Caki2 (cell line): ENCODE data around the gene SHISAL1. TPM values are rescaled to one million over a fixed set of nuclear protein-coding genes. Genes with fewer than 3 reads are reported as not detected.

Source experiments
- DNase-seq: peaks from one replicate; pipeline ENCODE4 v3.0.0-alpha.2; 2015; ENCODE audit warnings: low read depth
- in situ Hi-C: cut with HindIII; loops from 2 replicates; pipeline ENCODE4 v1.10.0; 2016; ENCODE audit warnings: low sequenced_read_pairs, low pct_unique_long_range_greater_than_20kb, mixed read lengths
- total RNA-seq: library from RNA; depleted of rRNA; stranded (reverse); fragments of >200 nt; shearing (Covaris generic); gene quantifications from 2 replicates; pipeline ENCODE4 v1.2.3, GENCODE V29; 2014; ENCODE audit warnings: low replicate concordance; rRNA removed

The SHISAL1 gene
- 1.2 and 3.5 TPM in 2 replicates for total RNA-seq

DNA sequence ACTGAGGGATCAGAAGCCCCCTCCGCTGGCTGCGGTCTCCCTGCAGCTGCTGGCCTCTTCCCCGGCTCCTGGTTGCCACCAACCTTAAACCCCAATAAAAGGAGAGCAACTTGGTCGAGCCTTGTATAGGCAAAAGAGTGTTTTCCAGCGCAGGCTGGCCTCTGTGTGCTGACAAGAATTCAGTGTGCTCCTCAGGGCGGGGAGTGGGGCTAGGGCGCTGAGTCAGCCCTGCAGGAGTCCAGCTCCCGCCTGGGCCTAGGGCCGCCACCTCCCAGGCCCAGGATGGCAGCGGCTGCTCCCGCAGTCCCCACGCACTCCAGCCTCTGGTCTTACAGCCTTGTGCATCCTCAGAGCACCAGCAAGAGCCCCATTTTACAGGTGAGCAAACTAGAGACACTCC lies at the start of gene SHISAL1:
Gene SHISAL1 (minus strand): TSS at position 186 of the 400 bp plus-strand sequence. CDS start 12,006 bp downstream, outside the sequence.
- no peak for DNase-seq
- in situ Hi-C loops, result no loop called here

DNA sequence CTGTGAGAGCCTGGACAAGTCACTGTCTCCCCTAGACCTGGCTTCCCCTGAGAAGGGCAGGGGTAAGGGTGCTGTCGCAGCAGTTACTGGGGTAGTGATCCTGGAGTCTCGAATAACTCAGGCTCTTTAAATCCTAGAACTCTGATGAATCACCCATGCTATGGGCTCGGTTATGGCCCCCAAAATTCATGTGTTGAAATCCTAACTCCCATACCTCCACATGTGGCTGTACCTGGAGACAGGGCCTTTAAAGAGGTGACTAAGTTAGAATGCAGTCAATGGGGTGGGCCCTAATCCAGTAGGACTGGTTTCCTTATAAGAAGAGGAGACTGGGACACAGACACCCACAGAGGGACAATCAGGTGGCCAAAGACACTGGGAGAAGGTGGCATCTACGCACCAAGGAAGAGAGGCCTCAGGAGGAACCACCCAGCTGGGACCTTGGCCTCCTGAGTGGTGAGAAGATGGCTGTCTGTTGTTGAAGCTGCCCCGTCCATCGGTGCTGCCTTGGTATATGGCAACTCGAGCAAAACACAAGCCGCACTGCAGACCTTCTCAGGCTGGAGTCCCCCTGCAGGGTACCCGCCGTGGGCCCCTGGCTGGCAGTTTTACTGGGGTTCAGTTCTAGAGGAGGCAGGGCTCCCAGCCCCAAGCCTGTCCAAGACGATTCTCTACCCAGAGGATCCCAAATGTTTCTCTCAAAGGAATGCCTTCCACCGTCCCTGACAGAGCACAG lies 48.8 kb upstream of the SHISAL1 start:
- no peak for DNase-seq
- in situ Hi-C loops, result no loop called here

DNA sequence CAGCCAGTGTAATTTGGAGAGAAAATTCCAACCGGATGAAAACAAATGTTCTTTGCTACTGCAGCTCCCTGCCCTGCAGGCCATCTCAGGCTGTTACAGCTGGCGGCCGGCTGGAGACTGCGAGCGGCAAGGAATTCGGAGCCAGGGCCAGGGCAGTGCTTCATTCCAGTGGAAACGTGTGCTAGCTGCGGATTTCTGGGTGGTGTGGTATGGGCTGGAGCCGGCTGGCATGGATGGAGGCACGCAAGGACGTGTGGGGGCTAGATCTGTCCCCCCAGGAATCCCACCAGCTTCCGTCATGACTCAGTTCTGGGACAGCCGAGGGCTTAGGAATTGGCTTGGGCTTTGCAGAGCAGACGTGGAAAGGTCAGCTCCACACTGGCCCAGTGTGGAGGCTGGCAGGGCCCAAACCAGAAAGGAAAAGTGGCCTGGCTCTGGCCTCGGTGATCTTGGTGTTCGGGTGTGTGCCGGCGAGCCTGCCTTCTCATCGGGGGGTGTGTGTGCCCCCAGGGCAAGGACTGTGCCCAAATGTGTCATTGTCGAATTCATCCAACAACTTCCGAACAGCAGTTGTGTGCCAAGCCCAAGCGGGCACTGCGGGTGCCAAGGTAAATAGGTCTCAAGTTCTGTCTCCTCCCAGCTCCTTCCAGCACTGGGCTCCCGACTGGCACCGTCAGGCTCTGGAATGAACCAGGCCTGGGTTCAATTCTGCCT lies 48.1 kb upstream of the SHISAL1 start:
- in situ Hi-C loops, result no loop called here
- no peak for DNase-seq

DNA sequence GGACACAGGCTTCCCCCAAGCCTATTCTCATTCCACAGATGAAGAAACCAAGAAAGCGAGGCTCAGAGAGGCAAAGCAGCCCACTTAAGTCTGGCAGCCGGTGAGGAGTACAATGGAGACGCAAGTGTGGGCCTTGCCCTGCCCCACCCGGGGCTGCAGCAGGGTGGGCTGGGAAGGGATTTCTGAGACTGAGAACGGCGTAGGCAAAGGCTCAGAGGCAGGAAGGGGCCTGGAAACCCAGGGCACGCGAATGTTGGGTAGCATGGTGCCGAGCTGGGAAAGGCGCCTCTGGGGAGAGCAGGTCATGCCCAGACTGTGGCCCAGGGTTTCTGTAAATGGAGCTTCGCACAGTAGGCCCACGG lies 47.5 kb upstream of the SHISAL1 start:
- no peak for DNase-seq
- in situ Hi-C loops, result no loop called here

DNA sequence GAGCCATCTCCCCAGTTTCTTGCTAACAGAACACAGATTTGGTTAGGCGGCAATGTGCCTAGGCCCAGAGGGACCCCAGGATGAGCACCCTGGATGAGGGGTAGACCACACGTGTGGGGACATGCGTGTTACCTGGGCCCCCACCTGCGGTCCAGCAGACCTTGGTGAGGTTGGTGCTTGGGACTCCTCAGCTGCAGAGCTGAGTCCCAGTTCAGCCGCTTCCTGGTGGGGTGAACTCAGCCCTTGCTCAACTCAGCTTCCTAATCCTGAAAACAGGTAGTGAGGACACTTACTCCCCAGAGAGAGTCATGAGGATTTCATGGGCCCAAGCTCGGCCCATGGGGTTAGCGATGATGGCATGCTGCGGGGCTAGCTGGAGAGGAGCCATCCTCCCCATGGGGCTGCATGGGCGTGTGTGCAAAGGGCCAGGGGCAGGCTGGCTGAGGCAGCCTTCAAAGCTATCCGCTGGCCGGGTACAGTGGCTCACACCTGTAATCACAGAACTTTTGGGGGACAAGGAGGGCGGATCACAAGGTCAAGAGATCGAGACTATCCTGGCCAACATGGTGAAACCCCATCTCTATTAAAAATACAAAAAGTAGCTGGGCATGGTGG lies 46.9 kb upstream of the SHISAL1 start:
- no peak for DNase-seq
- in situ Hi-C loops, result no loop called here

DNA sequence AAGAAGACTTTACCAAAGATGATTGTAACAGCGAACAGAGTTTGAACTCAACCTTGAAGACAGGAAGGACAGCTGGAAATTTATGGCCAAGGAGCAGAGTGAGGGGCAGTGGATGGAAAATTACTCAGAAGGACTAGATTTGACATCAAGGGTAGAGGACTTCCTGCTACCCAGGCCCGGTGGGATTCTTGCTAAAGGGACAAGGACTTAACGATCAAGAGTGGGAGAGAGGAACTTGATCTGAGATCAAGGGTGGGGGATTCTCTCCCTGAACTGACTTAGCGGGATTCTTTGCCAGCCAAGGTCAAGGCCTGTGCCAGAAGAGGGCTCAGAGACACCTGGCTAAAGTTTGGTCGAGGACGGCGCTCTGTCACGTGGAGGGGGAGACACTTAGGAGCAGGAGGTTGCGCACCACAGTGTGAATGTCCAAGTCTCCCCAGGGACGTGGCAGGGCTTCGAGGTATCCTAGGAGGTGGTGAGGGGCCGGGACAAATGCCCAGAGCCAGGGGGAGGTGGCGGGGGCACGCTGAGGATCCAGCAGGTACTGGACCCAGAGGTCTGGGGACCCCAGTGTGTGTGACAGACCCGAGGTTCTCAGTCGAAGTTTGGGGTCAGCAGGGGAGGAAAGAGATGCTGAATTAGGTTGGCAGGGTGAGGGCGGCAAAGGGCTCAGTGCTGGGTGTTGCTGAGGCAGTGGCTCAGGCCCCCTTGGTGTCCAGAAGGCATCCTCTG lies 46.1 kb upstream of the SHISAL1 start:
- no peak for DNase-seq
- in situ Hi-C loops, result no loop called here

DNA sequence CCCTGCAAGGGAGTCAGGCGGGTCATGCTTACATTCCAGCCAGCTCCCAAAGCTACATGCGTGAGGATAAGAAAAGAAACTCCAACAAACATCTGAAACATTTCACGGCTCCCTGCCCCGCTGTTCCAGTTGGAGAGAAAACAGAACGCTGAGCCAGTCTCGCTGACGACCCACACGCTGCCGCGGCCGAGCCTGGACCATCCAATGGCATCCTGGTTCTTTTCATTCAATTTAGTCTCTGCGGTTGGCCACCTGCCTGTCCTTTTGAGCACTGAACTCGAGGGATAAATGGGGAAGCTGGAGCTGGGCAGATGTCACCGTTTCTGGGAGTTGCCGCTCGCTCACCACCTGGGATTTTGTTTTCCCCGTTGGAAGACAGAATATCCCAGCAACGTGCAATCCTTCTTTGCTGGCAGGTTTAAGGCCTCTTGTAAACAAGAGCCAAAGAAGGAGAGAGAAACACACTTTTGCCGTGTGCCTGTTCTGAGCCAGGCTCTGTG lies 45.3 kb upstream of the SHISAL1 start:
- DNase-seq, result no peak
- in situ Hi-C loops, result no loop called here

DNA sequence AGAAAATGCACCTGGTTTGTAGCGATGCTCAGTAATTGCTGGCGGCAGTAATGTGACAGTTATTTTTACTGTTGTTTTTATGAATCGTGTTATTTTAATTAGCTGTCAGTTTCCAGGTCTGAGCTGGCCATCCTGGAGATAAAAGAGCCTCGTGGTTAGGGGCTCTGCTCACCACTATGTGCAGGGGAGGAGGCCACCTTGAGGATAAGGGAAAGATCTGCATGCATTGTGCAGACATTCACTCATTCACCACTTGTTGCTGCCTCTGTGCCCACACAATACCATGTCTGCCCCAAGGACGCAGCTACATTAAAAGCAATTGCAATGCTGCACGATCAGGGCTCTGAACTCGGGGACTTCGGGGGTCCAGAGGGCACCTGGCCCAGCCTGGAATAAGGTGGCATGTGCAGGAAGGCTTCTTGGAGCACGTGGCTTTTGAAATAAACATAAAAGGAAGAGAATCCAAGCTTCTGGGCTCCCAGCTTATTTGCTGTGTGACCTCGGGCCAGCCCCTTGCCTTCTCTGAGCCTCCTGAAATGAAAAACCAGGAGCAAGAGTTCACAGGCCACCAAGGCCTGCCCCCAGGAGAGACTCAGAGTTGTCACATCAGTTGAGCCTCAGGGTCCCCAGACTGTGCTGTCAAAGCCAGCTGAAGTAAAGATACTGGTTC lies 44.7 kb upstream of the SHISAL1 start:
- DNase-seq, result no peak
- in situ Hi-C loops, result no loop called here

DNA sequence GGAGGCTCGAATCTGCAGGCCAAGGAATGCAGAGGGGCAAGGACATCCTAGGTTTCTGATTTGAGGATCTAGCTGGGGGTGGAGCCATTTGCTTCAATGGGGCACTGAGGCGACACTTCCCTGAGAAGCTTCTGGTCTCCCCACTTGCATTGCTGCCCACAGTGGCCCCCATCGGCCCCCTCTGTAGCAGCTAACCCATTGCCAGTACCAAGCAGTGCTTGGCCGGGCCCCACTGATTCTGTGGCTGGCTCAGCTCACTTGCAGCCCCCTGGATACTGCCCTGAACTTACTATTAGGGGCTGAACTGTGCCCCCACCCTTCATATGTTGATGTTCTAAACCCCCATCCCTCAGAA lies 42.9 kb upstream of the SHISAL1 start:
- in situ Hi-C loops, result no loop called here
- no peak for DNase-seq

DNA sequence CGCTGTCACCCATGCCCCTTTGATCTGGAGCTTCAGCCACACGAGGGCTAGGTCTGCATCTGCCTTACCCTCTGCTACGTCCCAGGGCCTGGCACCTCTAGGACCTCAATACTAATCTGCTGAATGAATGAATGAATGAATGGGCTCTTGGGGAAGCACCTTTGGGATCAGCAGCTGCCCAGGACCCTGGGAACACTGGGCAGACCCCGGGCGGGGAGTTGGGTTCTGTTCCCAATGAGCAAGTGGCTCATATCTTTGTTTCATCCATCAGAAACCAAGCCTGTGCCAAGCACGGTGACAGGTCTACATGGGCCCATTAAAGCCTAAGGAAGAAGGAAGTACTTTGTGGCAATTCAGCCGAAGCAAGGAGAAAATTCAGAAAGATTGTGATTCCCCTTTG lies 41.5 kb upstream of the SHISAL1 start:
- in situ Hi-C loops, result no loop called here
- no peak for DNase-seq

DNA sequence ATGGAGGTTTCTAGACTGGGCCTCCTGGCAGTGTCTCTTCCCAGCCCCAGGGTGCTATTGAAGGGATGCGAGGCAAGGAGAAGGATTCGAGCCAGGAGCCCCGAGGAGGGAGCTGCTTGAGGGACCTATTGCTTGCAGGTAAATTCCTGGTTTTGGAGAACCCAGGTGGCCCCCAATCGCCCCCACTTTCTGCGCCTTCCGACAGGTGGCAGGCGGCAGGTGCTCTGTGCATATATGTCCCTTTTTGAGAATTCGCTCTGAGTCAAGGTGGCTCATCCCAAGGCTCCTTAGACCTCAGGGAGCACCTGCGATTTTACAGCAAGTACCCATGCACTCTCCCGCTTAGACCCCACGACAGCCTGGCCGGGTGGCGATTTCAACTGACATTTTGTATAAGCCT lies 40.3 kb upstream of the SHISAL1 start:
- in situ Hi-C loops, result no loop called here
- no peak for DNase-seq

DNA sequence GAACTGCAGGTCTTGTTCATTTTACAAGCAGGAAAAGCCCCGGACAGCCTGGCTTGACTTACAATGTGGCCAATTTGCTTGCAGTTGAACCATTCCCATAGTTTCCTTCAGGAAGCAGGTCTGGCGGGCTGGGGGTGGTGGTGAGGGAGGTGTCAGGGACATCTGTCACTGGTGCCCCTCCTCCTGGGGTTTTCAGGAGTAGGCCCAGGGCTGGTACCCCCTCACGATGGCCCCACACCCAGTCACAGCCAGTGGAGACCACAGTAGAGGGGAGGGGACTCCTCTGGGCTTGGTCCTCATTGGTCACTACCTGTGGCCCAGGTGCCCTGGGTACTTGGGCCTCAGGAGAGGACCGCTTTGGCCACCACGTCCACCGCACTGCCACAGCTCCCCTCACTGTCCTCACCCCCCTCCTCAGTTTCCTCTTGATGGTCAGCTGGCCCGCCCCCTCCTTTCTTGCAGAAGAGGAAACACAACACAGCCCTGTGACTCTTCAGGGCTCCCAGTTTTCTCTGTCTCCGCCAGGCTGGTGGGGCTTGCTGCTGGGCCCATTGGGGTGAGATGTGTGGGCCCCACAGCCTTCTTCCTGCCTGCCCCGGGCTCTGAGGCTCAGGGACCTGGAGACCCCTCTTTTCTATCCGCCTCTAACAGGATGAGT lies 39.8 kb upstream of the SHISAL1 start:
- in situ Hi-C loops, result no loop called here
- no peak for DNase-seq

DNA sequence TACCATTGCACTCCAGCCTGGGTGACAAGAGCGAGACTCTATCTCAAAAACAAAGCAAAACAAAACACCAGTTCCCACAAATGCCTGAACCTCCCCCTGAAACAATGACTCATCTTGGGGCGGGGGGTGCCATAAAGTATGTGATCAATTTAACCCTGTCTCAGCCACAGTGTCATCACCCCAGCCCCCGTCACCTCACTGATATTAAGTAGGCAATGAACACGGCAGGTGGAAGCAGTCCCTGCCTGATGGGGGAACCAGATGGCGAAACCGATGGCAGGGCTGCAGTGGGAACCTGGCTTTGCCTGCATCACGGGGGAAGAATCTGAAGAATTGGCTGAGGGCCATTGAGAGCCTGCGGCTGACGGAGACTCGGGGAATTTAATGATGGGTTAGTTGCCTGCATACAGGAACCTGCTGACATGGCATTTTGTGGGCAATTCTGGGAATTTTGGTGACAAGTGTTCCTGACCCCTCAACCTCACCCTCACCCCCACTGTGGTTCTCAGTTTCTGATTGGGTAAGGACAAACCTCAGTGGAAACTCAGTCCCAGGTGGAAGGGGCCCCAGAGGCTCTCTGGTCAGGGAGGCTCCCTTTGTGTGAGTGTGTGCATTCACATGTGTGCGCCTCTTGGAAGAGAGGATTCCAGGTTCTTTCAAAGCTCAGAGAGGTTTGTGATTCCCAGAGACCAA lies 39.1 kb upstream of the SHISAL1 start:
- DNase-seq, result peak; percentile 55
- in situ Hi-C loops, result no loop called here

DNA sequence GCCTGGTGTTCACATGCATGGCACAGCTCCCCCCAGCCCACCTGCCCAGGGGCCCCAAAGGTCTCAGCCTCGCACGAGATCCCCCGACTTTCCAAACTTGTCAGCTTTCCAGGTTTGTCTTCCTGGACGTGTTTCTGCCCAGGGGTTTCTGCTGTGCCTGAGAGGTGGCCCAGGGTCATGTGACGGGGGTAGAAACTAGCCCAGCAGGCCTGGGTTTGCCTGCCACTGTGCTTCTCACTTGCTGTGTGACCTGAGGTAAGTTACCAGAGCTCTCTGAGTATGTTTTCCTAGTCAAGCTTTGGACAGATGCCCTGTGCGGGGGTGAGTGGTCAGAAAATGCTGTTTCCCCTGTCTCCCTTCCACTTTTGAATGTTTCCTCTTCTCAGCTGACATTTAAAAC lies 38.3 kb upstream of the SHISAL1 start:
- in situ Hi-C loops, result no loop called here
- no peak for DNase-seq

DNA sequence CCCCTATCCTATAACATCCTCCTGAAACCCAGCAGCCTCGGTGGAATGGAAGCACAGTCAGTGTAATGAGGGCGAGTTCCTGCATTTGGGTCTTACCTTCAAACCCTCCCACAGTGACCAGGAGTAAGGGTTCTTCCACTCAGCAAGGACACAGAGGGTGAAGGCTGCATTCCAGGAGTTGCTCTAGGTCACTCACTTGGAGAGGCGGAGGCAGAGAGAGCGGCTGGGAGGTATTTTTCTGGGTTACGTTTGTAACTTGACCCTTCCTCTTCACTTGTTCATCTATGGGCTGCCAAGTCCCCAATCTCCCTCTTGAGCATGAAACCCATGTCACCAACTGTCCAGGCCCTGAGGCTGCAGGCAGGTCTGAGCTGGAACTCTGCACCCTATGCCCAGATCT lies 36.8 kb upstream of the SHISAL1 start:
- no peak for DNase-seq
- in situ Hi-C loops, result no loop called here

DNA sequence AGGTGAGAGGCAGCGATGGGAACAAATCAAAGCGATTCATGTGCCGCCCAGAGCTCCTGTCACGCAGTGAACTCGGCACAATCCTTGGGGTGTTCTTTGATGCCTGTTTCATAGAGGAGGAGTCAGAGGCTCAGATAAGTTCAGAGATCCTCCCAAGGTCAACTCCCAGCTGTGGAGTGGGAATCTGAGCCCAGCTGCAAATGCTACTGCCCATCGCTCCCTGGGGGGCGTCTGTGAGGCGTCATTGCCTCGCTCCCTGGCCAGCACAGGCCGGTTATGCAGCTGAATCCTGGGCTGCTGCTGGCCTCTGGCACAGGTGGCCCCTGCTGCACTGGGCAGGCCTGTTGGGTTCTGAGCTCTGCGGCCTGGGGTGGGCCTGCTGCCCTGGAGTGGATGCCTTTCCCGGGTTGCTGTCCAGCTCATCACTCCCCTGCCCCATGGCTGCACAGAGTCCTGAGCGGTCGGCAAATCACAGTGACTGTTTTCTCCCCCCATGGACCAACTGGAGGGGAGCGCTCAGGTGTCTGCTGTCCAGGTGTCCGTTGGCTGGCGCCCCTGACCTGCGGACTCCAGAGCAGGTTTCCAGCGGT lies 36.3 kb upstream of the SHISAL1 start:
- in situ Hi-C loops, result no loop called here
- no peak for DNase-seq

DNA sequence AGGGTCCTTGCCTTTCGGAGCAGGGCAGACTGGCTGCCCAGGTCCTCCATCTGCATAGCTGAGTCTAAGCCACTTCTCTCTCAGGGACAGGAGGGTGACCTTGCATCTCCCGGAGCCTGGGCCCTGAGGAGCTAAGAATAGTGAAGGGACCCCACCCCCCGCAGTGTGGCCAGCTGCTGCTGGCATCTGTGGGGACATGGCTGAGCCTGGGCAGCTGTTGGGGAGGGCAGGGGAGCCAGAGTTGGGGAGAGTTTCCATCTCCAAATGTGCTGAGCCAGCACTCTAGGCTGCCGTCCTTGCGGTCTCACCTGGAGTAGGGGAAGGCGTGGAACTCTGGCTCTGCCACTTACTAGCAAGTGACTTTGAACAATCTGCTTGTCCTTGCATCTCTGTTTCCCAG lies 34.8 kb upstream of the SHISAL1 start:
- no peak for DNase-seq
- in situ Hi-C loops, result no loop called here
